ENCODE measurements around the gene ZNF99. TPM values are rescaled to one million over a fixed set of nuclear protein-coding genes. Genes with fewer than 3 reads are reported as not detected.
"Not testable (repeated sequence)": the region's sequence is repeated elsewhere in the genome, so short reads cannot be mapped to it uniquely, and the experiment has no call there.

Gene ZNF99
- total and polyA plus RNA-seq, 2 donors (not counting 1 experiment from before 2014, with no cell fraction given): under 0.01 TPM; not detected in 1

GRCh38 chr19:22792863-22793262, 8.9 kb upstream of the ZNF99 start:
- not testable (repeated sequence) for H3K4me1 ChIP-seq (ENCODE audit: control insufficient read depth, extremely low read depth, insufficient read depth, low read length); H3K27ac ChIP-seq (ENCODE audit: insufficient read depth, low read length); H3K27me3 ChIP-seq (ENCODE audit: control insufficient read depth, insufficient read depth, low read length); H3K4me2 ChIP-seq (ENCODE audit: extremely low read depth, insufficient read depth, low read length); H3K4me3 ChIP-seq (replicated peaks in 1 of 4; ENCODE audit: control extremely low read depth in 1 of 4, insufficient read depth in 1 of 4, low read depth in 3 of 4, low read length in 4 of 4); H3K36me3 ChIP-seq (ENCODE audit: control insufficient read depth, insufficient read depth, low read length); DNase-seq (ENCODE audit: low read depth in 2 of 2); H3K9ac ChIP-seq (ENCODE audit: insufficient read depth, low read length); H3K9me3 ChIP-seq (ENCODE audit: control insufficient read depth, insufficient read depth, low read depth, low read length); H3K79me2 ChIP-seq (ENCODE audit: control insufficient read depth, insufficient read depth, low read length); H4K20me1 ChIP-seq (ENCODE audit: control insufficient read depth, extremely low read depth, insufficient read depth, low read length); H2AFZ ChIP-seq (ENCODE audit: low read length)

DNA sequence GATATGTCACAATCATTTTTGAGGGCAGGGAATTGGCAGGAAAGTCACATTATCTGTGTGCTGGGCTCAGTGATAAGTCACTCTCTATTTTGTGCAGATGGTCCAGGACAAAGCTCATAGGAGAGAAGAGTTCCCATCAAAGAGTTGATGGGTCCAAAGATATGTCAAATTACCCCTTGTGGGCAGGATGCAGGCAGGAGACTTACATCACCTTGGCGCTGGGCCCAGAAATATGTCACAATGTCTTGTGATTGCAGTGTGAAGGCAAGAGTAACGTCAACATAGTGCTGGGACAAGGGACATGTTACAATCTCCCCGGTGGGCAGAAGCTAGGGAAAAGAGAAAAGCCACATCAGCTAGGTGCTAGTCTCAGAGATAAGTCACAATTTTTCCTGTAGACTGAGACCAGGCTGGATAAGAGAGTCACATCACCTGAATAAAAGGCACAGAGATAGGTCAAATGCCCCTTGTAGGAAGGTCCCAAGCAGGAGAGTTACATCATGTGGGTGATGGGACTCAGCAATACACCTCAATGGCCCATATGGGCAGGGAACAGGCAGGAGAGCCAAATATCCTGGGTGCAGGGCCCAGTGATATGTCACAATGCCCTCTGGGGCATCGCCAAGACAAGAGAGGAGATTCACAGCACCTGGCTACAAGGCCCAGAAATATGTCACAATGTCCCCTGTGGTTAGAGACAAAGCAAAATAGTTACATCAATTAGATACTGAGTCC, 47.9 kb downstream of the ZNF99 start:
- no peak for DNase-seq (ENCODE audit: low read depth in 2 of 2)
- TF ChIP-seq EZH2 (IDR thresholded peaks at IDR 0.05; ENCODE audit: low read length, missing control alignments): no peak
- TF ChIP-seq, protein P1, sequence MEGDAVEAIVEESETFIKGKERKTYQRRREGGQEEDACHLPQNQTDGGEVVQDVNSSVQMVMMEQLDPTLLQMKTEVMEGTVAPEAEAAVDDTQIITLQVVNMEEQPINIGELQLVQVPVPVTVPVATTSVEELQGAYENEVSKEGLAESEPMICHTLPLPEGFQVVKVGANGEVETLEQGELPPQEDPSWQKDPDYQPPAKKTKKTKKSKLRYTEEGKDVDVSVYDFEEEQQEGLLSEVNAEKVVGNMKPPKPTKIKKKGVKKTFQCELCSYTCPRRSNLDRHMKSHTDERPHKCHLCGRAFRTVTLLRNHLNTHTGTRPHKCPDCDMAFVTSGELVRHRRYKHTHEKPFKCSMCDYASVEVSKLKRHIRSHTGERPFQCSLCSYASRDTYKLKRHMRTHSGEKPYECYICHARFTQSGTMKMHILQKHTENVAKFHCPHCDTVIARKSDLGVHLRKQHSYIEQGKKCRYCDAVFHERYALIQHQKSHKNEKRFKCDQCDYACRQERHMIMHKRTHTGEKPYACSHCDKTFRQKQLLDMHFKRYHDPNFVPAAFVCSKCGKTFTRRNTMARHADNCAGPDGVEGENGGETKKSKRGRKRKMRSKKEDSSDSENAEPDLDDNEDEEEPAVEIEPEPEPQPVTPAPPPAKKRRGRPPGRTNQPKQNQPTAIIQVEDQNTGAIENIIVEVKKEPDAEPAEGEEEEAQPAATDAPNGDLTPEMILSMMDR (conservative IDR thresholded peaks at IDR 0.05 in 1 of 2, IDR thresholded peaks at IDR 0.05 in 1 of 2; ENCODE audit: low read depth in 1 of 2, low read length in 2 of 2): no peak
- H3K9me3 ChIP-seq (ENCODE audit: control insufficient read depth, insufficient read depth, low read depth, low read length): no peaks in the 10 kb centered on the region
- H3K9ac ChIP-seq (ENCODE audit: insufficient read depth, low read length): no peak overlapping the region
- H3K27ac ChIP-seq (ENCODE audit: insufficient read depth, low read length): no peak overlapping the region
- H3K4me3 ChIP-seq (replicated peaks in 1 of 4; ENCODE audit: control extremely low read depth in 1 of 4, insufficient read depth in 1 of 4, low read depth in 3 of 4, low read length in 4 of 4): no peak overlapping the region
- no peaks in the 10 kb centered on the region for H3K27me3 ChIP-seq (ENCODE audit: control insufficient read depth, insufficient read depth, low read length)
- H3K79me2 ChIP-seq (ENCODE audit: control insufficient read depth, insufficient read depth, low read length): no peaks in the 10 kb centered on the region
- H3K4me2 ChIP-seq (ENCODE audit: extremely low read depth, insufficient read depth, low read length): no peak overlapping the region
- no peak overlapping the region for H2AFZ ChIP-seq (ENCODE audit: low read length)
- H4K20me1 ChIP-seq (ENCODE audit: control insufficient read depth, extremely low read depth, insufficient read depth, low read length): no peaks in the 10 kb centered on the region
- no peaks in the 10 kb centered on the region for H3K4me1 ChIP-seq (ENCODE audit: control insufficient read depth, extremely low read depth, insufficient read depth, low read length)
- H3K36me3 ChIP-seq (ENCODE audit: control insufficient read depth, insufficient read depth, low read length): no peaks in the 10 kb centered on the region

GRCh38 chr19:22733691-22734090, 50.3 kb downstream of the ZNF99 start:
- Histone ChIP-seq H4K20me1 (ENCODE audit: control insufficient read depth, extremely low read depth, insufficient read depth, low read length) (no peaks in the 10 kb centered on the region), H3K27ac (ENCODE audit: insufficient read depth, low read length) (no peak overlapping the region), H3K36me3 (ENCODE audit: control insufficient read depth, insufficient read depth, low read length) (no peaks in the 10 kb centered on the region), H3K4me1 (ENCODE audit: control insufficient read depth, extremely low read depth, insufficient read depth, low read length) (no peaks in the 10 kb centered on the region), H3K27me3 (ENCODE audit: control insufficient read depth, insufficient read depth, low read length) (no peaks in the 10 kb centered on the region), H3K9ac (ENCODE audit: insufficient read depth, low read length) (no peak overlapping the region), H3K9me3 (ENCODE audit: control insufficient read depth, insufficient read depth, low read depth, low read length) (no peaks in the 10 kb centered on the region), H2AFZ (ENCODE audit: low read length) (no peak overlapping the region), H3K4me2 (ENCODE audit: extremely low read depth, insufficient read depth, low read length) (no peak overlapping the region), H3K79me2 (ENCODE audit: control insufficient read depth, insufficient read depth, low read length) (no peaks in the 10 kb centered on the region), H3K4me3 (replicated peaks in 1 of 4; ENCODE audit: control extremely low read depth in 1 of 4, insufficient read depth in 1 of 4, low read depth in 3 of 4, low read length in 4 of 4) (no peak overlapping the region)
- no peak for DNase-seq (ENCODE audit: low read depth in 2 of 2)
- TF ChIP-seq, protein P1 (conservative IDR thresholded peaks at IDR 0.05 in 1 of 2, IDR thresholded peaks at IDR 0.05 in 1 of 2; ENCODE audit: low read depth in 1 of 2, low read length in 2 of 2): no peak
- no peak for TF ChIP-seq EZH2 (IDR thresholded peaks at IDR 0.05; ENCODE audit: low read length, missing control alignments)

DNA sequence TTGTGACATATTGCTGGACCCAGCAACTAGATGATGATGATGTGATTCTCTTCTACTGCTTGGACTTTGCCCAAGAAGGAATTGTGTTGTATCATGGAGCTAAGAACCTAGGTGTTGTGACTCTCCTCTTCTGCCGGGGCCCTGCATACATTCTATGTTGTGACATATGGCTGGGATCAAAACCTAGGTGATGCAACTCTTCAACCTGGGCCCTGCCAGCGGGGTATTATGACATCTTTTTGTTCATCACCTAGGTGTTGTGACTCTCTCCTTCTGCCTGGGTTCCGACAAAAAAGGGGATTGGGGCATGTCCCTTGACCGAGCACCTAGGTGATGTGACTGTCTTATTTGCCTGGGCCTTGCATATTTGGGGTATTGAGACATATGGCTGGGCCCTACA, 55.7 kb downstream of the ZNF99 start:
- H3K9me3 ChIP-seq (ENCODE audit: control insufficient read depth, insufficient read depth, low read depth, low read length); H3K4me1 ChIP-seq (ENCODE audit: control insufficient read depth, extremely low read depth, insufficient read depth, low read length); H2AFZ ChIP-seq (ENCODE audit: low read length); H3K9ac ChIP-seq (ENCODE audit: insufficient read depth, low read length); H3K27me3 ChIP-seq (ENCODE audit: control insufficient read depth, insufficient read depth, low read length); H3K27ac ChIP-seq (ENCODE audit: insufficient read depth, low read length); H3K36me3 ChIP-seq (ENCODE audit: control insufficient read depth, insufficient read depth, low read length); H3K79me2 ChIP-seq (ENCODE audit: control insufficient read depth, insufficient read depth, low read length); H4K20me1 ChIP-seq (ENCODE audit: control insufficient read depth, extremely low read depth, insufficient read depth, low read length); H3K4me3 ChIP-seq (replicated peaks in 1 of 4; ENCODE audit: control extremely low read depth in 1 of 4, insufficient read depth in 1 of 4, low read depth in 3 of 4, low read length in 4 of 4); H3K4me2 ChIP-seq (ENCODE audit: extremely low read depth, insufficient read depth, low read length); DNase-seq (ENCODE audit: low read depth in 2 of 2): not testable (repeated sequence)

DNA sequence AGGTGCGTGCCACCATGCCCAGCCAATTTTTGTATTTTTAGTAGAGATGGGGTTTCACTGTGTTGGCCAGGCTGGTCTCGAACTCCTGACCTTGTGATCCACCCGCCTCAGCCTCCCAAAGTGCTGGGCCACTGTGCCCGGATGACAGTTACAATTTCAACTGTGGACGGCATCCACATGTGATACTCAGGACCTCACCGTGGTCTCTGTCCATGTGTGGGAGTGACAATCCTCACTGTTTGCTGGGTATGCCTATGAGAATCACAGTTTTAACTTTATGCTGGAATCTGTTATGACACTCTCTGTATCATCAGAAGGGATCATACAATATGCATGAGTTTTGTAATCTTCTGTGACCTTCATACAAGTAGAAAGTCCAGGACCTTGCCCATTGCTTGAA, 62.4 kb downstream of the ZNF99 start:
- H4K20me1 ChIP-seq (ENCODE audit: control insufficient read depth, extremely low read depth, insufficient read depth, low read length); H3K27me3 ChIP-seq (ENCODE audit: control insufficient read depth, insufficient read depth, low read length); H3K27ac ChIP-seq (ENCODE audit: insufficient read depth, low read length); H3K4me2 ChIP-seq (ENCODE audit: extremely low read depth, insufficient read depth, low read length); H3K4me1 ChIP-seq (ENCODE audit: control insufficient read depth, extremely low read depth, insufficient read depth, low read length); H3K4me3 ChIP-seq (replicated peaks in 1 of 4; ENCODE audit: control extremely low read depth in 1 of 4, insufficient read depth in 1 of 4, low read depth in 3 of 4, low read length in 4 of 4); H3K9me3 ChIP-seq (ENCODE audit: control insufficient read depth, insufficient read depth, low read depth, low read length); H2AFZ ChIP-seq (ENCODE audit: low read length); H3K79me2 ChIP-seq (ENCODE audit: control insufficient read depth, insufficient read depth, low read length); H3K36me3 ChIP-seq (ENCODE audit: control insufficient read depth, insufficient read depth, low read length); H3K9ac ChIP-seq (ENCODE audit: insufficient read depth, low read length); DNase-seq (ENCODE audit: low read depth in 2 of 2): not testable (repeated sequence)

Measured in fibroblast of lung (primary cell).